Pancreas (tissue), 10 donors: ENCODE results near the gene COPRS. TPM values are rescaled to one million over a fixed set of nuclear protein-coding genes. Genes with fewer than 3 reads are reported as not detected.

Experiments used
- ATAC-seq, 4 donors: fragments of 200-7000 bp; cut with Tn5 transposase; one replicate each; pipeline versions ENCODE4 v1.8.0 to v1.9.1; 2020; ENCODE audit warnings: mild to moderate bottlenecking in 4 of 4, moderate library complexity in 4 of 4
- DNase-seq, 6 donors: peaks; one replicate each; pipeline ENCODE4 v3.0.0-alpha.2; 2020
- FAIRE-seq: peaks from 2 replicates; lab custom pipeline; 2012; peaks lifted over from hg19 to GRCh38; lab: Jason Lieb, UNC
- H3K27ac ChIP-seq, 4 donors: fragments of 200-600 bp; sonication (generic); 1 replicate in 3 of 4; 2 replicates in 1 of 4; pipeline versions ENCODE4 v1.5.0 to v1.8.0; 2020
- H3K27me3 ChIP-seq, 4 donors: fragments of 200-600 bp; one replicate each; pipeline ENCODE4 v1.8.0; 2021
- H3K36me3 ChIP-seq, 3 donors: fragments of 200-600 bp; sonication (generic) in 1 of 3; one replicate each; pipeline versions ENCODE4 v1.5.0 to v1.8.0; 2020 to 2021
- H3K4me1 ChIP-seq, 3 donors: fragments of 200-600 bp; one replicate each; pipeline ENCODE4 v1.8.0; 2021
- H3K4me3 ChIP-seq, 4 donors: fragments of 200-600 bp; sonication (generic) in 2 of 4; one replicate each; pipeline versions ENCODE4 v1.5.0 to v1.8.0; 2020 to 2021
- H3K9me3 ChIP-seq, 4 donors: fragments of 200-600 bp; one replicate each; pipeline ENCODE4 v1.8.0; 2021
- CTCF ChIP-seq, 4 donors: fragments of 200-600 bp; sonication (generic) in 3 of 4; IDR thresholded peaks; one replicate each; pipeline versions ENCODE4 v1.5.0 to v1.8.0; 2021; ENCODE audit warnings: antibody characterized with exemption in 4 of 4
- WGBS, 2 donors: extraction: QIAGEN DNeasy Blood & Tissue Kit; methylation state at CpG; one replicate each; pipeline ENCODE4 v1.1.7; 2013; 5-methylcytosine and 5-hydroxymethylcytosine counted together
- intact Hi-C, 3 donors: fragments of 100-400 bp; cut with DNase I; formaldehyde crosslinking; loops; one replicate each; pipeline versions ENCODE4 v1.11.1 to v1.14.2; 2022
- polyA plus RNA-seq, 2 donors: library from polyadenylated mRNA; stranded (reverse); fragments of 200-250 nt; gene quantifications; one replicate each; pipeline ENCODE4 v1.2.3, GENCODE V29; 2013
- total RNA-seq, 6 donors: library from RNA; stranded (reverse); fragmentation: NEBNext Ultra II Directional in 4 of 6; extraction: Animal tissue kit (Norgen Biotek cat#: 25700) in 4 of 6; gene quantifications; one replicate each; pipeline versions ENCODE4 v1.2.1 to v1.2.4, GENCODE V29; 2021 to 2023
- donor health status: healthy with polysubstance abuse.
- donor health status: DM: no; HTN: no; CAD: no; lungs with moderate emphysema.
- donor health status: DM: no; HTN: no; CAD: no.
- donor health status: control.
- donor health status: control.
- donor health status: Bipolar disorder and iron deficiency.
- donor health status: DM: yes; HTN: yes; CAD: no.
- donor health status: DM: no; HTN: no; CAD: no.
- donor health status: DM: no; HTN: no; CAD: no.
- donor health status: DM: yes; HTN: yes; CAD: no.

Gene COPRS
- total and polyA plus RNA-seq, 8 donors = 14.9 to 43.7 (median 19.4) TPM

DNA sequence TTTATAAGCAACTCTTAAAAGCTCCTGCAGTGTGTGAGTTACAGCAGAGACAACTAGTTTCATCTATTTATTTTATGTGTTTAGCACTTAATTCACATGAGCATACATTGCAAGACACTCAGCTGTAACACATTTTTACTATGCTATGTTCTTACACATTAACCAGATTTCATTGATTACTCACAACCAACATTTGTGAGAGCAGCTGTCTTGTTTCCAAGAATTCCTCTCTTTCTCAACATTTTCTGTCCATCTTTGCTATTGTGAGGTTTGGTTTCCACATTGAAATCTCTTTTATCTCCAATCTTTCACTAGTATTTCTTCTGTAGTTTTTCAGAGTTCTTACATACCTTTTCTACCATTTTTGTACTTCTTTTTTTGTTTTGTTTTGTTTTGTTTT, 51.2 kb downstream of the COPRS start:
- FAIRE-seq (no peak), DNase-seq (no peak), ATAC-seq (no peak)
- H3K27me3 ChIP-seq = no peaks in the 10 kb centered on the region
- H3K9me3 ChIP-seq = no peaks in the 10 kb centered on the region
- no peak for TF ChIP-seq CTCF (IDR thresholded peaks at IDR 0.05)
- no peak overlapping the region for H3K4me3 ChIP-seq
- peaks cover 0 to 5% (median 3%) of the 10 kb centered on the region in 3 donors for H3K4me1 ChIP-seq
- intact Hi-C loops = no loop called here
- H3K36me3 ChIP-seq = no peaks in the 10 kb centered on the region
- H3K27ac ChIP-seq = no peak overlapping the region

DNA sequence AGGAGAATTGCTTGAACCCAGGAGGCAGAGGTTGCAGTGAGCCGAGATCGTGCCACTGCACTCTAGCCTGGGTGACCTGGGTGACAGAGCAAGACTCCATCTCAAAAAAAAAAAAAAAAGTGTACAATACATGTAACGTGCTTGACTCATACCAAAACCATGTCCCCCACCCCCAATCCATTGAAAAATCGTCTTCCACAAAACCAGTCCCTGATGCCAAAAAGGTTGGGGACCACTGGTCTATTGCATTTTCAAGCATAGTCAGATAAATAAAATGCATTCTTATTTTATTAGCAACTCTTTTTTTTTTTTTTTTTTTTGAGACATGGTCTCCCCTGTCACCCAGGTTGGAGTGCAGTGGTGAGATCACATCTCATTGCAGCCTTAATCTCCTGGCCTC, 52.1 kb downstream of the COPRS start:
- ATAC-seq = no peak
- FAIRE-seq = no peak
- no peak for DNase-seq
- peaks cover 0 to 5% (median 3%) of the 10 kb centered on the region in 3 donors for H3K4me1 ChIP-seq
- no peak for TF ChIP-seq CTCF (IDR thresholded peaks at IDR 0.05)
- H3K36me3 ChIP-seq = no peaks in the 10 kb centered on the region
- H3K27me3 ChIP-seq = no peaks in the 10 kb centered on the region
- WGBS, 2 donors = 86 to 94% methylated on average over 4 of the region's 4 CpGs
- no peak overlapping the region for H3K4me3 ChIP-seq
- no peak overlapping the region for H3K27ac ChIP-seq
- H3K9me3 ChIP-seq = no peaks in the 10 kb centered on the region
- intact Hi-C loops = no loop called here

GRCh38 chr17:31803494-31804213, 55.4 kb downstream of the COPRS start:
- peak; percentile 79 to 89 (median 86) for ATAC-seq
- intact Hi-C loops = no loop called here
- peak in 1 of 6 donors; percentile 6 for DNase-seq
- WGBS, 2 donors = 16 to 18% methylated on average over 11 of the region's 11 CpGs
- Histone ChIP-seq H3K4me1 (peaks cover 0 to 5% (median 3%) of the 10 kb centered on the region in 3 donors), H3K36me3 (no peaks in the 10 kb centered on the region), H3K4me3 (no peak overlapping the region), H3K27ac (peak overlapping the region in 3 of 4 donors; percentile 33 to 66 (median 65)), H3K27me3 (no peaks in the 10 kb centered on the region), H3K9me3 (no peaks in the 10 kb centered on the region)
- TF ChIP-seq CTCF (IDR thresholded peaks at IDR 0.05) = no peak
- FAIRE-seq = no peak

DNA sequence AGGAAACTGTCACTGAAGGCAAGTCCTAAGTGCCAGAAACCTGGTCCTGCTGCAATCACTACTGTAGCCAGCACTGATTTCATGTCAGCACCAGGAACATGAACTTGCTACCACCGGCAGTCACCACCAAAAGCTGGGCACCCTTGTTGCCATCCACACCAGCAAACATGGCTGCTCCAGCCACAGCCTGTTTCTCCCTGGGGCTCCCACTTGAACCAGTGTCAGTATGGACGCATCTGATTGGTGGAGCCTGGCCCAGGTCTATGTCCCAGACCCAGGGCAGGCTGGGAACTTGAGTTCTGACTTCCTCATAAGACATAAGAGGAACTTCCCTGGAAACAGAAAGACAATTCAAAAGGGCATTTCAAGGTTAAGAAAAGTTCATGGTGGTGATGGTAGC, 56.5 kb downstream of the COPRS start:
- DNase-seq (no peak), ATAC-seq (no peak), FAIRE-seq (no peak)
- WGBS, 2 donors = 90 to 92% methylated on average over 2 of the region's 2 CpGs
- H3K4me3 ChIP-seq = no peak overlapping the region
- intact Hi-C loops = no loop called here
- H3K27me3 ChIP-seq = no peaks in the 10 kb centered on the region
- H3K4me1 ChIP-seq = peaks cover 0 to 5% (median 3%) of the 10 kb centered on the region in 3 donors
- H3K27ac ChIP-seq = no peak overlapping the region
- no peaks in the 10 kb centered on the region for H3K36me3 ChIP-seq
- no peaks in the 10 kb centered on the region for H3K9me3 ChIP-seq
- no peak for TF ChIP-seq CTCF (IDR thresholded peaks at IDR 0.05)

Other genes with a start within 250 kb of the COPRS start
- gene UTP6, start 42.5 kb upstream of the COPRS start, total RNA-seq = 10 to 100 TPM; 17.5 to 32.2 (median 19.4) TPM
- gene UTP6, start 42.5 kb upstream of the COPRS start, polyA plus RNA-seq = 10 to 100 TPM; 38.4 to 79.1 TPM
- gene SUZ12, start 77.8 kb upstream of the COPRS start, total RNA-seq = 10 to 100 TPM in 2 of 6 donors, 1 to 10 TPM in 4; 6.6 to 11.7 (median 7.7) TPM
- 10 to 100 TPM in 1 of 2 donors, 1 to 10 TPM in 1; 7.4 to 10.8 TPM for gene SUZ12, start 77.8 kb upstream of the COPRS start, polyA plus RNA-seq
- 10 to 100 TPM in 1 of 6 donors, 1 to 10 TPM in 5; 2.9 to 11.0 (median 5.7) TPM for gene LRRC37B, start 148.1 kb upstream of the COPRS start, total RNA-seq
- 10 to 100 TPM in 1 of 2 donors, 1 to 10 TPM in 1; 8.2 to 11.9 TPM for gene LRRC37B, start 148.1 kb upstream of the COPRS start, polyA plus RNA-seq